Stimulated activated effector memory CD8-positive, alpha-beta T cell treated with anti-CD3 and anti-CD28 coated beads, Interleukin-12 subunit alpha, Interleukin-12 subunit beta, amount 100 ng/mL, for 72 hours (primary cell): ENCODE results near the gene TMEM30B.

ENCODE experiments used
- ATAC-seq: fragments of 150-1000 bp; cut with Tn5 transposase; 2 replicates; pipeline ENCODE4 v1.10.0; 2021
- DNase-seq, 2 donors: peaks; one replicate each; pipeline ENCODE4 v3.0.0; 2021 to 2022; ENCODE audit warnings: low spot score in 2 of 2
- H3K27ac Mint-ChIP-seq: one replicate; pipeline ENCODE4 v1.8.0; 2022; ENCODE audit warnings: mild to moderate bottlenecking, mixed read lengths
- H3K36me3 Mint-ChIP-seq: one replicate; pipeline ENCODE4 v1.8.0; 2022; ENCODE audit warnings: mild to moderate bottlenecking, mixed read lengths
- H3K4me1 Mint-ChIP-seq: one replicate; pipeline ENCODE4 v1.8.0; 2022; ENCODE audit warnings: mixed read lengths
- H3K4me3 Mint-ChIP-seq: one replicate; pipeline ENCODE4 v1.8.0; 2022; ENCODE audit warnings: mild to moderate bottlenecking, mixed read lengths
- H3K9me3 Mint-ChIP-seq: one replicate; pipeline ENCODE4 v1.8.0; 2022; ENCODE audit warnings: mixed read lengths

TMEM30B gene

DNA sequence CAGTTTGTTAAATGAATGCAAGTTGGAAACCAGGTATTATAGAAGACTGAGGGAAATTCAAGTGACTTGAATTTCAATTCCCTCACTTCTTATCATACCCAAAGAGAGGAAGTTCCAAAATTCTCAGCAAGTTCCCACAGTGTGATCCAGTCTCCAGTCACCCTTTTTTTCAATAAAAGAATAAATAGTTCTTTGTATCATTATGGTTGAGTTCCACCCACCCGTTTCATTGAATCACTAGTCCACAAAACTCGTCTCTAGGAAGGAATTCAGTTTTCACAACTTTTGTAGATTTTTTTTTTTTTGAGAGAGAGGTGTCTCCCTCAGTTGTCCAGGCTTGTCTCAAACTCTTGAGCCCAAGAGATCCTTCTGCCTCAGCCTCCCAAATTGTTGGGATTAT is 1.6 kb upstream of the TMEM30B start:
- Mint-ChIP-seq H3K36me3 (no peaks in the 10 kb centered on the region), H3K27ac (no peak overlapping the region), H3K4me3 (no peak overlapping the region), H3K9me3 (no peaks in the 10 kb centered on the region), H3K4me1 (peaks cover 28% of the 10 kb centered on the region)
- ATAC-seq (no peak), DNase-seq (no peak)

DNA sequence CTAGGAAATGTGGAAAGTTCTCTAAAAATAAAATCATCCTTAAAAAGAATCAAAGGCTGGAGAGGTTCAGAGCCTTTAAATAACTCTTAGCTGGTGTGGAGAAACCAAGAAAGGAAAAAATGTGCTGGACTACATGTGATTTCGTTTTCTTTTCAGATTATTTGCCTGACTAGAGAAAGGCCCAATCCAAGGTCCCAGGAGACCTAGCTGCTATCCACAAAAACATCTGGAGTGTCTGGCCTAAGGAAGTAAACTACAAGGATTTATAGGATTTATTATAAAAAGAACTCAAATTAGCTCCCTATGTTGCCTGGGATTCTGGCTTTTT is 774 bp upstream of the TMEM30B start:
- no peak overlapping the region for H3K27ac Mint-ChIP-seq
- no peak for ATAC-seq
- peak overlapping the region; percentile 92 for H3K4me3 Mint-ChIP-seq
- no peaks in the 10 kb centered on the region for H3K9me3 Mint-ChIP-seq
- no peaks in the 10 kb centered on the region for H3K36me3 Mint-ChIP-seq
- H3K4me1 Mint-ChIP-seq = peaks cover 28% of the 10 kb centered on the region
- DNase-seq = no peak

GRCh38 chr14:61280526-61281185 is 482 bp downstream of the TMEM30B start:
- Mint-ChIP-seq H3K36me3 (no peaks in the 10 kb centered on the region), H3K4me3 (peak overlapping the region; percentile 92), H3K9me3 (no peaks in the 10 kb centered on the region), H3K4me1 (peaks cover 28% of the 10 kb centered on the region), H3K27ac (peak overlapping the region; percentile 90)
- ATAC-seq = peak; percentile 93
- peak; percentile 76 to 90 for DNase-seq

DNA sequence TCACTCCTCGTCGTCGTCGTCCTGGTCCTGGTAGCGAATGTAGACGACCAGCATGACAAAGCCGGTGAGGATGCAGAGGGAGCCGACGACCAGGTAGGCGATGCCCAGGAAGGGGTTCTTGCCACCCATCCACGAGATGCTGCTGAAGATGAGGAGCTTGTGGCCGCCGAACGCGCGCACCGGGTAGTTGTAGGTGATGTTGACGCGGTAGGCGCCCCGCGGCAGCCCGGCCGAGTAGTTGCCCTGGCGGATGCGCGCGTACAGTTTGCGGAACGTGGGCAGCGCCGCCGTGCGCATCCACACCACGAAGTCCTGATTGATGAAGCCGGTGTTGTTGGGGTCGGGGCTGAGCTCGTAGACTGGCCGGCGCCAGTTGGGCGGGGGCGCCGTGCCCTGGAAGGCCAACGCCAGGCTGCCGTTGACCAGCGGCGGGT is 1.0 kb downstream of the TMEM30B start:
- Mint-ChIP-seq H3K4me3 (peak overlapping the region; percentile 92), H3K36me3 (no peaks in the 10 kb centered on the region), H3K4me1 (peaks cover 28% of the 10 kb centered on the region), H3K9me3 (no peaks in the 10 kb centered on the region), H3K27ac (peak overlapping the region; percentile 90)
- DNase-seq (no peak), ATAC-seq (peak; percentile 60)

DNA sequence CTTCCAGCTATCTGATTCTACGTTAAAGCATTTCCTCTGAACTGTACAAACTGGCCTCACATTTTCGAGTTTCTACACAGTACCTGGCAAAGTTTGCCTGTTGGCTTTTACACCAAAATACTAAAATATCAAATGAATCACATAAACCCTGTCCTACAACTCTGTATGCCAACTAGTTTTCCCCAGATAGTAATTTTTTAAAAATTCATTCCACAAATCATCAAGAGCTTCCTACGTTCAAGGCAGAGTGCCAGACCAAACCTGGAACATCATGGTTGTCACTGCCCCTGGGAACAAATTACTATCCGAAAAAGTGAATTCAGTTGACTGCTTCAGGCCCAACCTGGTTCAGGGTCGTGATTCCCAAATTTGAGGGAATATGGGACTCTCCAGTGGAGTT is 2.1 kb downstream of the TMEM30B start:
- Mint-ChIP-seq H3K27ac (no peak overlapping the region), H3K36me3 (no peaks in the 10 kb centered on the region), H3K4me3 (peak overlapping the region; percentile 92), H3K9me3 (no peaks in the 10 kb centered on the region), H3K4me1 (peaks cover 24% of the 10 kb centered on the region)
- DNase-seq (no peak), ATAC-seq (no peak)

GRCh38 chr14:61277784-61278183 is 3.4 kb downstream of the TMEM30B start:
- no peaks in the 10 kb centered on the region for H3K9me3 Mint-ChIP-seq
- no peaks in the 10 kb centered on the region for H3K36me3 Mint-ChIP-seq
- H3K4me3 Mint-ChIP-seq = no peak overlapping the region
- ATAC-seq = no peak
- DNase-seq = no peak
- no peak overlapping the region for H3K27ac Mint-ChIP-seq
- H3K4me1 Mint-ChIP-seq = peaks cover 14% of the 10 kb centered on the region

GRCh38 chr14:61277232-61277631 is 3.9 kb downstream of the TMEM30B start:
- no peaks in the 10 kb centered on the region for H3K36me3 Mint-ChIP-seq
- no peaks in the 10 kb centered on the region for H3K9me3 Mint-ChIP-seq
- no peak overlapping the region for H3K4me3 Mint-ChIP-seq
- peaks cover 14% of the 10 kb centered on the region for H3K4me1 Mint-ChIP-seq
- ATAC-seq (no peak), DNase-seq (no peak)
- H3K27ac Mint-ChIP-seq = no peak overlapping the region

GRCh38 chr14:61271552-61271951 is 9.6 kb downstream of the TMEM30B start:
- ATAC-seq (no peak), DNase-seq (peak in 1 of 2 donors; percentile 34)
- Mint-ChIP-seq H3K4me1 (no peaks in the 10 kb centered on the region), H3K4me3 (no peak overlapping the region), H3K9me3 (no peaks in the 10 kb centered on the region), H3K27ac (no peak overlapping the region), H3K36me3 (no peaks in the 10 kb centered on the region)

GRCh38 chr14:61270714-61271113 is 10.4 kb downstream of the TMEM30B start:
- H3K36me3 Mint-ChIP-seq = no peaks in the 10 kb centered on the region
- H3K4me3 Mint-ChIP-seq = no peak overlapping the region
- H3K9me3 Mint-ChIP-seq = no peaks in the 10 kb centered on the region
- DNase-seq (peak in 1 of 2 donors; percentile 36), ATAC-seq (no peak)
- H3K4me1 Mint-ChIP-seq = no peaks in the 10 kb centered on the region
- H3K27ac Mint-ChIP-seq = no peak overlapping the region

- H3K27ac Mint-ChIP-seq = no peak overlapping the region
- no peaks in the 10 kb centered on the region for H3K4me1 Mint-ChIP-seq
- DNase-seq = peak; percentile 58 to 83
Observed at GRCh38 chr14:61269321-61270083, 11.6 kb downstream of the TMEM30B start.

DNA sequence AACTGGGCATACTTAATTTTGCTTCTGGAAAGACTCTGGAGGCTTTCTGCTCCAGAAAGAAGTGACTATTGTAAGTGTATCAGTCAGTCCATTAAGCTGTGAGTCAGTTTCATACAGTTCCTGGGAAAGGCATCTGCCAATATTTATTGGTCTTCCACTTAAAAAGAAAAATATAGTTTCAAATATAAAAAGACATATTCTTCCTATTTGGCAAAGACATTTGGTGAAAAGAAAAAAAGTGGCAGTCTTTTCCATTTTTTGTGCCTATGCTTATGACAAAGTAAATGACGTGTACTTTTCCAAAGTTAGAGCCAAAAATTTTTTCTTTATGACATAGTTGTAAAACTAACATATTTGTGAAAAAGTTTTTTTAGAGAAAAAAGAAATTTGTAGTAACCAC is 12.3 kb downstream of the TMEM30B start:
- H3K36me3 Mint-ChIP-seq = no peaks in the 10 kb centered on the region
- no peak for DNase-seq
- H3K27ac Mint-ChIP-seq = no peak overlapping the region
- H3K4me1 Mint-ChIP-seq = no peaks in the 10 kb centered on the region
- no peak for ATAC-seq
- no peak overlapping the region for H3K4me3 Mint-ChIP-seq
- no peaks in the 10 kb centered on the region for H3K9me3 Mint-ChIP-seq

More at GRCh38 chr14:61269321-61270083, 11.6 kb downstream of the TMEM30B start:
- H3K9me3 Mint-ChIP-seq = no peaks in the 10 kb centered on the region
- ATAC-seq = peak; percentile 91
- H3K36me3 Mint-ChIP-seq = no peaks in the 10 kb centered on the region
- H3K4me3 Mint-ChIP-seq = peak overlapping the region; percentile 45

DNA sequence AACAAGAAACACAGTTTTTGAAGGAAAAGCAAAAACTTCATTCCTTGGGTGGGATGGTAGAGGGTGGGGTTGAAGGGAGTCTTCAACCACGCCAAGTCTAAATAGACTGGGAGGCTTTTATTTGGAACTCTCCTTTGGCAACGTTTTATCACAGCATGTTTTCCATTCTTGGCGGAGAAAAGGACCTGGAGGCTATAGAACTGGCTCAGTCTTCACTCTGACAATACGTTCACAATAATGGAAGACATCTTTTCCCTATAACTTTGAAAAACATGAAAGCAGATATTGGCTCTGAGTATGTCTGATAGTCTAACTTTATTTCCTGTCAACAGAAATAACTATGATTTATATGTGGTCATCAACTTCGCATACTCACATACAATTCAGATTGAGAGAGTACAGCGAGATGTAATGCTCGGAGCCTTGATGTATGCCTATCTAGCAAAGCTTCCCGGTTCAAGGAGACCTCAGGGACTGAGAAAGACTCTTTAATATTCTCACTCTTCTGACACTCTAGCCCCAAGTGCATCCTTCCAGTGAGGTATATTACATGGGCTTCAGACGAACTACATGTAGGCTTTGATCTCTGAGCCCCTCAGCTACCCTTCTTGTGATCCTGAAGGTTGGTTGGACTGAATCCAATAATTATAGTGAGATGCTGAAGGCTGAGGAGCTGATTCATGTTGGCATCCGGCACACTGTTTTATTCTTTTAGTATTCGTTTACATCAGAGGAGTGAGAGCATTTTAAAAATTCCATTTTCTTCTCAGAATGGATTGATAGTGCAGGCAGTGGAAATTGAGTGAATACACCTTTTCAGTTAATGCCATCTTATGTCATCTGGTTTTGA is 14.0 kb downstream of the TMEM30B start:
- no peak overlapping the region for H3K27ac Mint-ChIP-seq
- no peaks in the 10 kb centered on the region for H3K36me3 Mint-ChIP-seq
- ATAC-seq (no peak), DNase-seq (peak in 1 of 2 donors; percentile 20)
- no peaks in the 10 kb centered on the region for H3K9me3 Mint-ChIP-seq
- H3K4me1 Mint-ChIP-seq = no peaks in the 10 kb centered on the region
- H3K4me3 Mint-ChIP-seq = no peak overlapping the region

- Mint-ChIP-seq H3K4me3 (no peak overlapping the region), H3K36me3 (no peaks in the 10 kb centered on the region)
Observed at GRCh38 chr14:61266436-61266835, 14.7 kb downstream of the TMEM30B start.

GRCh38 chr14:61264651-61265050 is 16.5 kb downstream of the TMEM30B start:
- no peaks in the 10 kb centered on the region for H3K4me1 Mint-ChIP-seq
- ATAC-seq (no peak), DNase-seq (no peak)
- no peaks in the 10 kb centered on the region for H3K9me3 Mint-ChIP-seq
- H3K36me3 Mint-ChIP-seq = no peaks in the 10 kb centered on the region
- no peak overlapping the region for H3K4me3 Mint-ChIP-seq
- H3K27ac Mint-ChIP-seq = no peak overlapping the region

More at GRCh38 chr14:61266436-61266835, 14.7 kb downstream of the TMEM30B start:
- ATAC-seq (no peak), DNase-seq (peak in 1 of 2 donors; percentile 15)
- no peaks in the 10 kb centered on the region for H3K9me3 Mint-ChIP-seq
- no peaks in the 10 kb centered on the region for H3K4me1 Mint-ChIP-seq
- H3K27ac Mint-ChIP-seq = no peak overlapping the region

- Mint-ChIP-seq H3K9me3 (no peaks in the 10 kb centered on the region), H3K4me3 (no peak overlapping the region), H3K4me1 (no peaks in the 10 kb centered on the region), H3K36me3 (no peaks in the 10 kb centered on the region), H3K27ac (no peak overlapping the region)
- ATAC-seq (no peak), DNase-seq (peak in 1 of 2 donors; percentile 28)
Observed at GRCh38 chr14:61264010-61264571, 17.0 kb downstream of the TMEM30B start.
